HG02852 (cell line): ENCODE results near the gene OR2T8.

ENCODE experiments used
- ATAC-seq: cut with Tn5 transposase; IDR thresholded peaks from one replicate; pipeline ENCODE4 v1.9.1; 2021; ENCODE audit warnings: mild to moderate bottlenecking, moderate library complexity; ENCODE audit not compliant: unreplicated experiment

OR2T8 gene

DNA sequence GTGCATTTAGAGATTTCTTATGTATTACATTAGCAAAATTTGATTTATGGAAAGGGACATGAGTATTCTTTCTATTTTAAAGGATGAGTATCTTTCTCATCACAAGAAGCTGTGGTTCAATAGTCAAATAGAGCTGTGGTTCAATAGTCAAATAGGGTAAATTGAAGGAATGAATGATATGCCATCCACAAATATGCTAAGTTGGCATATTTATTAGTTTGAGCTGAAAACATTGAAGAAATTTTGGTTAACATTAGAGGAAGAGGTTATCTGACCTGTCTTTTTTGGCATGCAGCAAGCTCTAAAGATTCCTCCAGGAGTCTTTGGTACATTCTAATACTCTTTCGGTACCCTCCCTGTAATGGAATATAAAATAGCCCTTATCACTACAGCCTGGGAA lies 33.4 kb downstream of the OR2T8 start:
- no peak for ATAC-seq

DNA sequence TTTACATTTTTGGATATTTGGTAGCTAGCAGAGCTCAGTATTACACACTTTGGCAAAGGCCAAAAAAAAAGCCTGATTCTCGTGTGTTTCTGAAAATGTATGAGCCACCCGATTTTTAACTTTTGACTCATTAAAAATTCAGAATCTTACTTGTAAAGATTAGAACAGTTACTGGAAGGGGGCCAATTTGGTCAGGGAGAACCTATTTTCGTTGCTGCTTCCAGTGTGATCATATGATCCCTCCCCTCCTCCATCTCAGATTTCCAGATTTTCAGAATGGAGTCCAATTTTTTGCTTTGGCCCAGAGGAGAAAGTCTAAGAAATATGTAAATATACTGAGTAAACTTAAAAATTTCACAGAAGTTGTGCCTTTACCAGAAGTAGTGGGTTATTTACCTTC lies 41.7 kb downstream of the OR2T8 start:
- ATAC-seq: no peak

DNA sequence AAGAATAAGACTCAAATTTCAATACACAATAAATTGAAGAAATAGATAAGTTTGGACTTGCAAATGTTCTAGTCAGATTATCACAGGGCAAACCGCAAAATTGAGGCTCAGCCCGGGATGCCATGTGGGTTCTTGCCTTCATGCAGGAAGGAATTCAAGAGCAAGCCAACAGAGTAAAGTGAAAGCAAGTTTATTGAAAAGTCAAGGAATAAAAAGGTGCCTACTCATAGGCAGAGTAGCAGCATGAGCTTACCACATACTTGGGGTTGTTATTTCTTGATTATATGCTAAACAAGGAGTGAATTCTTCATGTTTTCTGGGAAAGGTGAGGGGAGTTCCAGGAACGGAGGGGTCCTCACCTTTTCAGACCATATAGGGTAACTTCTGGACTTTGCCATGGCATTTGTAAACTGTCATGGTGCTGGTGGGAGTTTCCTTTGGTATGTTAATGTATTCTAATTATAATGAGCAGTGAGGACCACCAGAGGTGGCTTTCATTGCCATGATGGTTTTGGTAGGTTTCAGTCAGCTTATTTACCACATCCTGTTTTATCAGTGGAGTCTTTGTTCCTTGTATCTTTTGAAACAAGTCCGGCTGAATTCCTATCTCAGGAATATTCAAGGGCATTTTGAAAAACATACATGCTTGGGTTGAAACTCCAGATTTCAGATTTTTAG lies 43.0 kb downstream of the OR2T8 start:
- ATAC-seq: no peak

DNA sequence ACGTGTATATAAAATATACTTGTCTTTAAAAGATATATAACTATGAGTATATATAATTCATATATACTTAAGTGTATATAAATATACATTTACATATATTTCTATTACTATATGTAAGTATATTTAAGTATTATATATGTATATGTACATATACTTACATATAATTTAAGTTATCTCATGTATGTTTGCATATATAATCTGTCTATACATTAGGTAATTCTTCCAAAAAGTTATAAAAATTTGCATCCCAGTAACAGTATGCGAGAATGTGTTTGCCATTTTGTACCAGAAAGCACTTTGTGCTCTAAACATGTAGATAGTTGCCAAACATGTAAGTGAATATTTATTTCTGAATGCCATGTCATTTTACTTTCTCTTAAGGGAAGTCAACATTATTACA lies 44.9 kb downstream of the OR2T8 start, which contains the start of gene OR2AK2:
OR2AK2 (plus strand) TSS at position 301 of the 400 bp plus-strand sequence. CDS start 144 bp downstream, outside the sequence.
- ATAC-seq: no peak

DNA sequence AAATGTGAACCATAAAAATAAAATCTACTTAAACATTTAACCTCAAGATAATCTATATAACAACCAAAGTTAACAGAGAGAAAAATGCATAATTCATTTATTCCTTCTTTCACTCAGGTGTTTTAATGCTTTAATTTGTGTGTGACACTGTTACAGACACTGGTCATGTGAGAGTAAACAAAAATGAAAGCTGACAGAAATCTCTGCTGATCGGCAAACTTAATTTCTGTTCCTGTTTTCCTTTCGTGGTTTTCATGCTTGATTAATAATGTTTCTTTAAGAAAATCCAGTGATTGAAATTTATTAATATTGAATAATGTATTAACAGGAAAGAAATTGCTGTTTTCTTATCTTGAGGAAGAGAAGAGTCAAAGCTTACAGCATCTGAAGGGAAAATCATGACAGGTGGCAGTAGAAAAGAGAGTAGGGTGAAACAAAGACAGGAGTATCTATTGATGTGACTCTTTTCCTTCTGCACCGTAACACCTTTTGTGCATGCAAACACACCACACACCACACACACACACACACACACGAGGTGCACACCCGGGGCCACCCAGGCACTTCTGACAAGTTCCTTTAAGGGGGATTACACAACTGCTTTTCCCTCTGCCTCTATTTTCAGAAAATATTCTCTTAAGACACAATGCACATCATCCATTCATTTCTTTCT lies 46.6 kb downstream of the OR2T8 start:
- peak; percentile 84 for ATAC-seq
